ENCODE measurements around the gene BABAM2.

GRCh38 chr2:27916293-27916995 is 25.9 kb downstream of the BABAM2 start:
- TF ChIP-seq FOXM1 (IDR thresholded peaks at IDR 0.05; ENCODE audit: borderline replicate concordance) (no peak), ARNT (IDR thresholded peaks at IDR 0.05) (no peak), ELF4 (IDR thresholded peaks at IDR 0.05) (no peak)

All from HEK293T (cell line).